A549 (cell line): Measurements from ENCODE around the gene HOXC10. TPM values are rescaled to one million over a fixed set of nuclear protein-coding genes. Genes with fewer than 3 reads are reported as not detected.

Experiments used
- ATAC-seq, 2 experiments: fragments of 200-7000 bp in 1 of 2; fragments of >200 bp in 1 of 2; cut with Nextera tagmentation in 1 of 2; cut with Tn5 transposase in 1 of 2; 3 replicates each; pipeline versions ENCODE4 v1.8.0 to v1.9.1; 2018 to 2020; ENCODE audit warnings: mild to moderate bottlenecking in 1 of 2, moderate library complexity in 1 of 2
- CTCF ChIA-PET: fragments of 300-600 bp; sonication (Branson Sonifier 250); formaldehyde crosslinking; extraction: SDS; loops from one replicate; lab custom pipeline; 2021; ENCODE audit warnings: antibody characterized with exemption, inconsistent platforms; lab: Yijun Ruan, JAX
- POLR2A ChIA-PET: fragments of 350-600 bp; formaldehyde crosslinking; extraction: SDS; loops from one replicate; lab custom pipeline; 2021; ENCODE audit warnings: antibody characterized with exemption, inconsistent platforms; lab: Yijun Ruan, JAX
- DNase-seq, 2 experiments: peaks; one replicate each; pipeline versions ENCODE4 v3.0.0 to v3.0.0-alpha.2; 2011 to 2016; ENCODE audit warnings: low read depth in 1 of 2, low spot score in 1 of 2
- FAIRE-seq: peaks from 2 replicates; lab custom pipeline; 2011; peaks lifted over from hg19 to GRCh38; lab: Jason Lieb, UNC
- H3K27ac ChIP-seq, 2 experiments: fragments of >200 bp; sonication (Bioruptor Twin); formaldehyde crosslinking; 3 replicates each; pipeline ENCODE4 v1.5.1; 2016 to 2017
- H3K4me1 ChIP-seq: fragments of >200 bp; sonication (Bioruptor Twin); formaldehyde crosslinking; 3 replicates; pipeline ENCODE4 v1.6.1; 2016
- H3K4me2 ChIP-seq: fragments of >200 bp; sonication (Bioruptor Twin); formaldehyde crosslinking; 3 replicates; pipeline ENCODE4 v1.6.1; 2016
- H3K4me3 ChIP-seq: fragments of >200 bp; sonication (Bioruptor Twin); formaldehyde crosslinking; 3 replicates; pipeline ENCODE4 v1.5.1; 2016
- H3K9me3 ChIP-seq: fragments of >200 bp; sonication (Bioruptor Twin); formaldehyde crosslinking; 3 replicates; pipeline ENCODE4 v1.6.1; 2016
- ATOH8 ChIP-seq: fragments of 250-450 bp; sonication (Bioruptor Pico); IDR thresholded peaks from 2 replicates; pipeline ENCODE4 v1.5.0; 2020; ENCODE audit warnings: low read depth, mild to moderate bottlenecking, moderate library complexity
- CBX2 ChIP-seq: fragments of 200-600 bp; sonication (generic); IDR thresholded peaks from 2 replicates; pipeline ENCODE4 v1.6.1; 2016; ENCODE audit warnings: low read depth, mild to moderate bottlenecking, borderline replicate concordance
- CBX8 ChIP-seq: fragments of 200-600 bp; sonication (generic); IDR thresholded peaks from 2 replicates; pipeline ENCODE4 v1.6.1; 2016
- CHD4 ChIP-seq: fragments of 200-600 bp; sonication (generic); IDR thresholded peaks from 2 replicates; pipeline ENCODE4 v1.6.1; 2016; ENCODE audit warnings: antibody characterized with exemption, mild to moderate bottlenecking, borderline replicate concordance
- EHF ChIP-seq: fragments of 250-450 bp; sonication (Bioruptor Pico); IDR thresholded peaks from 2 replicates; pipeline ENCODE4 v1.5.0; 2020; ENCODE audit warnings: mild to moderate bottlenecking
- ESRRA ChIP-seq: fragments of 150-350 bp; IDR thresholded peaks from 2 replicates; pipeline ENCODE4 v1.6.1; 2014; ENCODE audit warnings: mild to moderate bottlenecking, low read length, borderline replicate concordance
- FOSB ChIP-seq: fragments of 250-450 bp; sonication (Bioruptor Pico); IDR thresholded peaks from 2 replicates; pipeline ENCODE4 v1.5.0; 2020; ENCODE audit warnings: mild to moderate bottlenecking, moderate library complexity
- HES2 ChIP-seq: fragments of >200 bp; sonication (Bioruptor Twin); formaldehyde crosslinking; IDR thresholded peaks from 2 replicates; pipeline ENCODE4 v1.6.1; 2016
- HMGXB4 ChIP-seq: fragments of 250-450 bp; sonication (Bioruptor Pico); IDR thresholded peaks from 2 replicates; pipeline ENCODE4 v1.5.0; 2021; ENCODE audit warnings: mild to moderate bottlenecking, moderate library complexity, borderline replicate concordance
- HOXB13 ChIP-seq: fragments of 250-450 bp; sonication (Bioruptor Pico); IDR thresholded peaks from 2 replicates; pipeline ENCODE4 v1.5.0; 2020; ENCODE audit warnings: low read depth, mild to moderate bottlenecking, moderate library complexity
- KDM5A ChIP-seq: fragments of 200-600 bp; sonication (generic); IDR thresholded peaks from 2 replicates; pipeline ENCODE4 v1.6.1; 2016; ENCODE audit warnings: antibody characterized with exemption, mild to moderate bottlenecking
- MAX ChIP-seq: IDR thresholded peaks from 2 replicates; pipeline ENCODE4 v1.6.1; 2012
- MAZ ChIP-seq: fragments of 150-350 bp; IDR thresholded peaks from 2 replicates; pipeline ENCODE4 v1.6.1; 2014; ENCODE audit warnings: antibody characterized with exemption, low read depth, low read length, borderline replicate concordance
- MYC ChIP-seq: IDR thresholded peaks from 2 replicates; pipeline ENCODE4 v1.6.1; 2012; ENCODE audit warnings: mild to moderate bottlenecking, inconsistent platforms, low read length, improper control_type of control experiment, borderline replicate concordance
- SREBF2 ChIP-seq: fragments of 450-650 bp; IDR thresholded peaks from 2 replicates; pipeline ENCODE4 v1.6.1; 2014; ENCODE audit warnings: mild to moderate bottlenecking, moderate library complexity
- TFCP2L1 ChIP-seq: fragments of 250-450 bp; sonication (Bioruptor Pico); IDR thresholded peaks from 2 replicates; pipeline ENCODE4 v1.5.0; 2021; ENCODE audit warnings: mild to moderate bottlenecking
- WGBS: methylation state at CpG from one replicate; pipeline ENCODE4 v1.1.6; 2017; ENCODE audit errors: missing lambda C conversion rate; 5-methylcytosine and 5-hydroxymethylcytosine counted together
- polyA plus RNA-seq, 4 experiments: library from polyadenylated mRNA; depleted of rRNA in 3 of 4; stranded (reverse); fragments of >200 nt; fragmentation: RNase III in 1 of 4; extraction: RNeasy Plus Mini Kit Qiagen cat#74134 plus additional on column Dnase treatment in 1 of 4; gene quantifications; 2 replicates in 3 of 4; 3 replicates in 1 of 4; pipeline ENCODE4 v1.2.3, GENCODE V29; 2011 to 2017

HOXC10 gene
- polyA plus RNA-seq, 2 of the 4 experiments (the other 2 are of a cell fraction), result 2.9 to 3.2 TPM

GRCh38 chr12:53980104-53980801, 4.7 kb upstream of the HOXC10 start:
- ChIA-PET POLR2A (no interaction called here), CTCF (interaction anchor here (1.4 to 1.6 kb wide), 2 partner anchors 228 to 230 kb away, joined by 3 to 5 read pairs; no protein-coding TSS in a partner anchor)
- peaks cover 27% of the 10 kb centered on the region for H3K4me1 ChIP-seq

GRCh38 chr12:53980802-53981496, 4.0 kb upstream of the HOXC10 start:
- WGBS, result 79% methylated on average over 15 of the region's 15 CpGs
- POLR2A ChIA-PET, result no interaction called here
- no peak for FAIRE-seq
- no peak for DNase-seq
- no peak overlapping the region for H3K4me3 ChIP-seq
- peaks cover 32% of the 10 kb centered on the region for H3K4me1 ChIP-seq
- no peak overlapping the region for H3K4me2 ChIP-seq
- no peaks in the 10 kb centered on the region for H3K9me3 ChIP-seq
- TF ChIP-seq KDM5A (no peak), MAZ (no peak), ESRRA (no peak), TFCP2L1 (CRISPR knock-in tag) (no peak), CHD4 (no peak), HOXB13 (no peak), SREBF2 (no peak), ATOH8 (CRISPR knock-in tag) (no peak)
- CTCF ChIA-PET, result interaction anchor here (1.1 to 1.6 kb wide), 3 partner anchors 227 to 234 kb away, joined by 3 to 5 read pairs (median 3); no protein-coding TSS in a partner anchor
- no peak overlapping the region for H3K27ac ChIP-seq
- ATAC-seq, result no peak

More at GRCh38 chr12:53980104-53980801, 4.7 kb upstream of the HOXC10 start:
- Histone ChIP-seq H3K9me3 (no peaks in the 10 kb centered on the region), H3K4me2 (no peak overlapping the region), H3K27ac (no peak overlapping the region), H3K4me3 (no peak overlapping the region)
- no peak for TF ChIP-seq ESRRA
- no peak for TF ChIP-seq CBX8
- no peak for TF ChIP-seq HMGXB4
- TF ChIP-seq EHF (CRISPR knock-in tag), result no peak
- TF ChIP-seq FOSB (CRISPR knock-in tag), result no peak
- no peak for TF ChIP-seq HES2
- TF ChIP-seq MAX, result no peak
- no peak for TF ChIP-seq CBX2
- no peak for TF ChIP-seq MYC
- 94% methylated on average over 7 of the region's 7 CpGs for WGBS
- DNase-seq, result no peak
- FAIRE-seq, result no peak
- no peak for ATAC-seq
